ENCODE data around the gene MFSD12. TPM values are rescaled to one million over a fixed set of nuclear protein-coding genes. Genes with fewer than 3 reads are reported as not detected.

Gene MFSD12
- total RNA-seq, 2 donors from 2014 or later: 85.6 to 112 TPM

DNA sequence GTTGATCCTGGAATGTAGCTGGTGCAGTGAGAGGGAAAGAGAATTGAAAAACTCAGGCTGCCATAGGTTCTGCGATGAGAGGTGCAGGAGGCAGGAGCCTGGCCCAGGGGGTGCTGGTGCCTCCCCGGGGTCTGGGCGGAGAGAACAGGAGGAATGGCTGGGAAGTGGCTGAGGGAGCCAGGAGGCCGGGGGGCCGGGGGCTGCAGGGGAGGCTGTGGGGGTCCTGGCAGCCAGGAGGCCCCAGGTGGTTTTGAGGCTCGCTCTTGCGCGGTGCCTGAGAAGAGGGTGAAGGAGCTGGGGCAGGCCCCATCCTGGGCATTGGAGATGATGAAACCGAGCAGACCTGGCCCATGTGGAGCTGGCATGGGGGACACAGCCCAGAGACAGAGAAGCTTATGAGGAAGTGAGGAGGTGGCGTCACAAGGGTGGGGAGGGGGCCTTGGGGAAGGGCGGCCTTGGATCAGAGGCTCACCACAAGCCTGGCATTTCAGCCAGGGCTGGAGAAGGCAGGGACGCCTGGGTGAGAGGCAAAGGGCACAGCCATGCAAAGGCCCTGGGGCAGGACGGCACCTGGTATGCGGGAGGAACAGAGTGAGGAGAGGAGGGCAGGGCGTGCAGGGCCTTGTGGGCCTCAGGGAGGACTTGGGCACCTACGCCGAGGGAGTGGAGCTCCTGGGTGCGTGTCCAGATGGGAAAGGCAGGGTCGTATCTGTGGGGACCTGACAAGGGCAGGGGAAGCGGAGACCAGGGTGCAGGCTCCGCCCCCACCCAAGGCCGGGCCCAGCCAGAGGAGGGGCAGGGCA lies 19.7 kb downstream of the MFSD12 start:
- H3K36me3 ChIP-seq: peaks cover 30% of the 10 kb centered on the region
- H3K4me3 ChIP-seq: no peak overlapping the region
- DNase-seq (ENCODE audit: low spot score): no peak
- no peaks in the 10 kb centered on the region for H3K9me3 ChIP-seq
- H3K27me3 ChIP-seq (replicated peaks; ENCODE audit: insufficient read depth): no peaks in the 10 kb centered on the region
- H3K27ac ChIP-seq: no peak overlapping the region
- TF ChIP-seq, protein P1, sequence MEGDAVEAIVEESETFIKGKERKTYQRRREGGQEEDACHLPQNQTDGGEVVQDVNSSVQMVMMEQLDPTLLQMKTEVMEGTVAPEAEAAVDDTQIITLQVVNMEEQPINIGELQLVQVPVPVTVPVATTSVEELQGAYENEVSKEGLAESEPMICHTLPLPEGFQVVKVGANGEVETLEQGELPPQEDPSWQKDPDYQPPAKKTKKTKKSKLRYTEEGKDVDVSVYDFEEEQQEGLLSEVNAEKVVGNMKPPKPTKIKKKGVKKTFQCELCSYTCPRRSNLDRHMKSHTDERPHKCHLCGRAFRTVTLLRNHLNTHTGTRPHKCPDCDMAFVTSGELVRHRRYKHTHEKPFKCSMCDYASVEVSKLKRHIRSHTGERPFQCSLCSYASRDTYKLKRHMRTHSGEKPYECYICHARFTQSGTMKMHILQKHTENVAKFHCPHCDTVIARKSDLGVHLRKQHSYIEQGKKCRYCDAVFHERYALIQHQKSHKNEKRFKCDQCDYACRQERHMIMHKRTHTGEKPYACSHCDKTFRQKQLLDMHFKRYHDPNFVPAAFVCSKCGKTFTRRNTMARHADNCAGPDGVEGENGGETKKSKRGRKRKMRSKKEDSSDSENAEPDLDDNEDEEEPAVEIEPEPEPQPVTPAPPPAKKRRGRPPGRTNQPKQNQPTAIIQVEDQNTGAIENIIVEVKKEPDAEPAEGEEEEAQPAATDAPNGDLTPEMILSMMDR (IDR thresholded peaks at IDR 0.05): no peak
- no peak for ATAC-seq (ENCODE audit: insufficient number of reproducible peaks, low FRiP score, low read depth)
- H3K4me1 ChIP-seq (ENCODE audit: control insufficient read depth in 1 of 2, low read depth in 2 of 2): no peaks in the 10 kb centered on the region

DNA sequence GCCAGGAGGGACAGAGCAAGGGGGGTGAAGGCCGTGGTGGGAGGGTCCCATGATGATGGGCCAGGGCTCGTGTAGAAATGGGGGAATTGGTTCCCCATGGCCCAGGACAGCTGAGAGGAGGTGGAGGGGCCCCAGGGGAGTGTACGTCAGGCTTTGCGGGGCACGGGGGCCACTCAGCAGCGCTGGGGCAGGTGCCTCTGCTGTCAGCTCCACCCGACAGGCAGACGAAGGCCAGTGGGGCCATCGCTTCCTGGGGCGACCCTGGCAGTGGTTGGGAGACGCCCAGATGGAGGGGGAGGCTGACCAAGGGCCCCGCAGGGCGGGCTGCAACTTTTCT lies 20.3 kb downstream of the MFSD12 start:
- no peak overlapping the region for H3K4me3 ChIP-seq
- ATAC-seq (ENCODE audit: insufficient number of reproducible peaks, low FRiP score, low read depth) (no peak), DNase-seq (ENCODE audit: low spot score) (no peak)
- H3K9me3 ChIP-seq: no peaks in the 10 kb centered on the region
- no peaks in the 10 kb centered on the region for H3K27me3 ChIP-seq (replicated peaks; ENCODE audit: insufficient read depth)
- H3K36me3 ChIP-seq: peaks cover 36% of the 10 kb centered on the region
- no peaks in the 10 kb centered on the region for H3K4me1 ChIP-seq (ENCODE audit: control insufficient read depth in 1 of 2, low read depth in 2 of 2)
- TF ChIP-seq, protein P1 (IDR thresholded peaks at IDR 0.05): no peak
- no peak overlapping the region for H3K27ac ChIP-seq

DNA sequence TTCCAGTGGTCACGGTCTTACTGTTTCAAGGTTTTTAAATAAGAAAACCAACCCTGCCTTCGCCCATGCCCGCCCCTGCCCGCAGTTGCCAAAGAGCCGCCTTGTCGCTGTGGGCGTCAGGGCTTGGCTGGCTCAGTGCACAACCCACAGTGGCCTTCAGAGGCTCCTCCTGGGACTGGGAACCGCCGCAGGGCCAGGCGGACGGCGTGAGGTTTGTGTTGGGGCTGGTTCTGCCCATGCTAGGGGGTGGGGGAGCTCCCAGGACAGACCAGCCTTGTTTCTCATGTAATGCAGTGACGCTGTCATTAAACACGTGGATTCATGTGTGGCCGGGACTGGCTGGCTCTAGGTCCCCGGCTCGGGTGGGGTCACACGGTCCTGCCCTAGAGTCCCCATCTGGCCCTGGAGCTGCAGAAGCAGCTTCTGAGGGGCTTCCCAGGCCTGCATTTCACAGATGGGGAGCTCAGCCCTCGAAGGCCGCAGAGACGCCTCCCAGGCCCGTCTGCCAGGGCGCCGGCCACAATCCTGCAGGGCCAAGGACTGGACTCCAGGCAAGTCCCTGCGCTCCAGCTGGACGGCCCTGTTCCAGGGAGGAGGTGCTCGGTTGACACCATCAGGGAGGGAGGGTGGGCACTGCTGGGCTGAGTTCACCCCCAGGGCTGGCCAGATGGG lies 20.8 kb downstream of the MFSD12 start:
- Histone ChIP-seq H3K36me3 (peaks cover 41% of the 10 kb centered on the region), H3K4me1 (ENCODE audit: control insufficient read depth in 1 of 2, low read depth in 2 of 2) (no peaks in the 10 kb centered on the region), H3K4me3 (no peak overlapping the region), H3K27me3 (replicated peaks; ENCODE audit: insufficient read depth) (no peaks in the 10 kb centered on the region), H3K9me3 (no peaks in the 10 kb centered on the region), H3K27ac (no peak overlapping the region)
- DNase-seq (ENCODE audit: low spot score): no peak
- TF ChIP-seq, protein P1 (IDR thresholded peaks at IDR 0.05): no peak
- no peak for ATAC-seq (ENCODE audit: insufficient number of reproducible peaks, low FRiP score, low read depth)

DNA sequence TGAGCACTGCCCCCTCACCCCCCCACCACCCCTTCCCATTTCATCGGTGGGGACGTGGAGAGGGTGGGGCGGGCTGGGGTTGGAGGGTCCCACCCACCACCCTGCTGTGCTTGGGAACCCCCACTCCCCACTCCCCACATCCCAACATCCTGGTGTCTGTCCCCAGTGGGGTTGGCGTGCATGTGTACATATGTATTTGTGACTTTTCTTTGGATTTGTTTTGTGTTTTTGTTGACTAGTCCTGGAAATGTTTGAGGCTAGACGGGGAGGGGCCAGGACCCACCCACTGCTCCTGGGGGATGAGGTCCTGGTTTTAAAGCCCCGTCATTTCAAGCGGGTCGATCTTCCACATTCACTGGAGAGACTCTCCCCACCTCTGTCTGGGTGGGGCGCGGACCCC lies 21.4 kb downstream of the MFSD12 start:
- DNase-seq (ENCODE audit: low spot score): no peak
- no peaks in the 10 kb centered on the region for H3K9me3 ChIP-seq
- TF ChIP-seq, protein P1 (IDR thresholded peaks at IDR 0.05): no peak
- no peaks in the 10 kb centered on the region for H3K4me1 ChIP-seq (ENCODE audit: control insufficient read depth in 1 of 2, low read depth in 2 of 2)
- H3K27me3 ChIP-seq (replicated peaks; ENCODE audit: insufficient read depth): no peaks in the 10 kb centered on the region
- H3K27ac ChIP-seq: no peak overlapping the region
- peaks cover 46% of the 10 kb centered on the region for H3K36me3 ChIP-seq
- no peak for ATAC-seq (ENCODE audit: insufficient number of reproducible peaks, low FRiP score, low read depth)
- no peak overlapping the region for H3K4me3 ChIP-seq

DNA sequence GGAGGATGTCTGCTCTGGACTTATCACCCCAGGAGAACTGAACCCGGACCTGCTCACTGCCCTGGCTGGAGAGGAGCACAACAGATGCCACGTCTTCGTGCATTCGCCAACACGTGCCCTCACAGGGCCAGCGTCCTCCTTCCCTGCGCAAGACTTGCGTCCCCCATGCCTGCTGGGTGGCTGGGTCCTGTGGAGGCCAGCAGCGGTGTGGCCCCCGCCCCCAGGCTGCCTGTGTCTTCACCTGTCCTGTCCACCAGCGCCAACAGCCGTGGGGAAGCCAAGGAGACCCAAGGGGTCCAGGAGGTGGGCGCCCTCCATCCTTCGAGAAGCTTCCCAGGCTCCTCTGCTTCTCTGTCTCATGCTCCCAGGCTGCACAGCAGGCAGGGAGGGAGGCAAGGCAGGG lies 21.8 kb downstream of the MFSD12 start:
- TF ChIP-seq, protein P1 (IDR thresholded peaks at IDR 0.05): no peak
- Histone ChIP-seq H3K4me1 (ENCODE audit: control insufficient read depth in 1 of 2, low read depth in 2 of 2) (no peaks in the 10 kb centered on the region), H3K27me3 (replicated peaks; ENCODE audit: insufficient read depth) (no peaks in the 10 kb centered on the region), H3K4me3 (no peak overlapping the region), H3K9me3 (no peaks in the 10 kb centered on the region), H3K27ac (no peak overlapping the region), H3K36me3 (peaks cover 46% of the 10 kb centered on the region)
- DNase-seq (ENCODE audit: low spot score) (no peak), ATAC-seq (ENCODE audit: insufficient number of reproducible peaks, low FRiP score, low read depth) (no peak)

Measured in thoracic aorta (tissue), 2 donors.